HG02970 (cell line): Measurements from ENCODE around the gene EFNA5.

ENCODE experiments used
- ATAC-seq: cut with Tn5 transposase; IDR thresholded peaks from one replicate; pipeline ENCODE4 v1.9.1; 2021; ENCODE audit warnings: mild to moderate bottlenecking, moderate library complexity, moderate number of reproducible peaks; ENCODE audit not compliant: unreplicated experiment, low FRiP score

EFNA5 gene

DNA sequence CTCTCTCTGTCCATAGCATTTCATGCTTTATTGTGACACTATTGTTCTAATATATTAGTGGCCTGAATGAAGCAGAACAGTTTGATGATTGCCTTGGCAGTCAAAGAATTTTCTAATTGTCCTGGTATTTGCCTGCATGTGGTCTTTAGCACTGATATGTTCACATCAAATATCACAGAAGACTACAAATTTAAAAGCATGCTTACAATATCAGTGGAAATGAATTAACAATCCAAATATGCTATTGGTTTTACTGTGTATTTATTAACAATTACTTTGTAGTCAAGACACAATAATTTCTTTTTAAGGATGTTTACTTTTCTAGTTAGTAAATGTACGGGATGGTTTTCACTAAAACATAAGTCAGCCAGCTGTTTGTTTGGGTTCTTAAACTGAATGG lies 18.3 kb downstream of the EFNA5 start:
- ATAC-seq = no peak

DNA sequence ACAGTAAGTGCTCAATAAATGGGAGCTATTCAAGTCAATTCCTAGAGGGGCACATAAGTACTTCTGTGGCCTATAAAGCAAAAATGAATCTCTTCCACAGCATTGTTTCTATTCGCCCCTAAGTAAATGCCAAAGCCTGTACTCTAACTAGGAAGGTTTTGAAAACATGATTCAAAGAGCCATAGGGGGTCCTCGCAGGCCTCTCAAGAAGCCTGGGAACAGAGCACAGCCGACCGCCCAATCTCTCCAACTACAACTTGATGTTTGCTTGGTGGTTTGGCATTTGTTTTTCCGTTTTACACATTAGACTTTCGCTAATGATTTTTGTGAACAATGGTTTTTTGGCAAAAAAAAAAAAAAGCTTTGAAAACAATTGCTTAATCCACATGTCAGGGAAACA lies 19.4 kb downstream of the EFNA5 start:
- no peak for ATAC-seq

DNA sequence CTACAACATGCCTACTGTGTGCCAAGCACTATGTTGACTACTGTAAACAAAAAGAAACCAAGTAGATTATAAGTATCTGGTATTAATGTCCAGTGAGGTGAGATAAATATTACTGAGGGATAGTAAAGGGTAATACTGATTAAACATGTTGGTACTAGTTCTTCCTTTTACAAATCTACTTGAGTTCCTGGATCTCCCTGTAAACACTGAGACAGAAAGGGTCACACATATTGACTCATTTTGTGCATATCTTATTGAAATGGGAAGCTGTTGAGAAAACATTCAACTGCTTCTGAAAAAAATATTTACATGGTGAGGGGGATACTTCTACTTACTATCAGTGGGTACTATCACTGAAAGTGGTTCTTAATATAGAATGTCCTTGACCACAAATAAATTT lies 24.3 kb downstream of the EFNA5 start:
- ATAC-seq = no peak

DNA sequence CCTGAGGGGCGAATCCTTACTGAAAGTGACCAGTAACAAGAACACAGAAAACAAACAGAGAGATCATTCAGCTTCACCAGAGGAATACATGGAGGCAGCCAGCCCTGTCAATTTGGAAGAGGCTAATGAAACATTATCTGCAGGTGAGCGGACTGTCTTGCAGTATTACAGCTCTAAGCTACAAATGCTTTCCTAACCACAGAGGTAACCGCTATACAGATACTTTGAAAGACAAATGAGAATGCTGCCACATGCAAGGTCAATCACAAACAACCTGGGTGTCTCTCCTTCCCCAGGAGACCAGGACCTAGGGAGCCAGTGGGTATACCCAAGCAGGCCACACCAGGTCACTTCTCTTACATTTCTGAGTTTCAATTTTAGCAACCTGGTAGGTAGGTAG lies 30.2 kb downstream of the EFNA5 start:
- ATAC-seq = no peak

DNA sequence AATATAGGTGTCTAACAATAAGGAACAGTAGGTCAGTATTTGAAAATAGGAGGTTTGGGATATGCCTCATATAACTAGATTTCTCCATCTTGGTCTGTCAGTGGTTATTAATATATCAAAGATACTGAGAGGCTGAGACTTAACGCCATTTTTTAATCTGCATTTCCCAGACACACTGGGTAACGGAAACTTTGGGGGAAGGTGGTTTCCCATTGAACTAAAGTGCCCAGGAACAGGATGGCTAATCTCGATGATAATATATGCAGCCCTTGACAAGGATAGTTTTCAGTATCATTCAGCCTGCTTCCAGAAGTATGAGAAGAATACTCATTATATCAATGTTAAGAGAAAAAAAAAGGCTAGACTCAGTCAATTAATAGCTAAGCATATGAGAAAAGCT lies 30.7 kb downstream of the EFNA5 start:
- no peak for ATAC-seq

DNA sequence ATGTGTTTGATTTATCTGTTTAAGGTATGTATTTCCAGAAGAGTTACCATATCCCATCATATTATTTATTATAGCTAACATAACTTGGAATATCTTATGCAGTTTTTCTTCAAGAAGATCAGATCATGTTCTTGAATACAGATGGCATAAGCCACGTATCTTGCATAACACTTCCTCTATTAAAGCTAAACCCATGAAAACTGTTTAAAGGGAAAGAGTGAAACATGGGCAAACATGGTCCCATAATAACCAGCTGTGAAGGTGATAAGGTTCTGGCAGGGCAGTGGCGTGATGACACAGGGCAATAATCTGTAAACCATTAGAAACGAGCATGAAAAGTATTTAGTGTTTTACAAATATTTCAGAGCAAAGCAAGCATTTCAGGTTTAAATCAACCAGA lies 34.2 kb downstream of the EFNA5 start:
- no peak for ATAC-seq

DNA sequence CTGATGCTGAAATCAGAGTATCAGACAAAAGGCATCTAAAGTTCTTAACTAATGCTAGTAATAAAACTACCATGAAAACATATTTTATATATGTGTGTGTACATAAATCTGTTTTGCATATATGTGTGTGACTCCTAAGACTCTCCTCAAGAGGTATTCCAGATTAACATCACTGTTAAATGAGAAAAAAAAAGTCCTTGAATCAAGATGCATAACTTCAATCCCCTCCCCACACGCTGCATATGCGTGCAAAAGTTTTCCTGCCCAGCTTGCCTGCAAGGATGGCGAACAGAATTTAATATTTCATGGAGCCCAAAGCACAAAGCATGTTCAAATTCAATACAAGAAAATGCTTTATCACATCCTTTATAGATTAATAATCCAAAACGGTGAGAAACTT lies 34.7 kb downstream of the EFNA5 start:
- no peak for ATAC-seq

DNA sequence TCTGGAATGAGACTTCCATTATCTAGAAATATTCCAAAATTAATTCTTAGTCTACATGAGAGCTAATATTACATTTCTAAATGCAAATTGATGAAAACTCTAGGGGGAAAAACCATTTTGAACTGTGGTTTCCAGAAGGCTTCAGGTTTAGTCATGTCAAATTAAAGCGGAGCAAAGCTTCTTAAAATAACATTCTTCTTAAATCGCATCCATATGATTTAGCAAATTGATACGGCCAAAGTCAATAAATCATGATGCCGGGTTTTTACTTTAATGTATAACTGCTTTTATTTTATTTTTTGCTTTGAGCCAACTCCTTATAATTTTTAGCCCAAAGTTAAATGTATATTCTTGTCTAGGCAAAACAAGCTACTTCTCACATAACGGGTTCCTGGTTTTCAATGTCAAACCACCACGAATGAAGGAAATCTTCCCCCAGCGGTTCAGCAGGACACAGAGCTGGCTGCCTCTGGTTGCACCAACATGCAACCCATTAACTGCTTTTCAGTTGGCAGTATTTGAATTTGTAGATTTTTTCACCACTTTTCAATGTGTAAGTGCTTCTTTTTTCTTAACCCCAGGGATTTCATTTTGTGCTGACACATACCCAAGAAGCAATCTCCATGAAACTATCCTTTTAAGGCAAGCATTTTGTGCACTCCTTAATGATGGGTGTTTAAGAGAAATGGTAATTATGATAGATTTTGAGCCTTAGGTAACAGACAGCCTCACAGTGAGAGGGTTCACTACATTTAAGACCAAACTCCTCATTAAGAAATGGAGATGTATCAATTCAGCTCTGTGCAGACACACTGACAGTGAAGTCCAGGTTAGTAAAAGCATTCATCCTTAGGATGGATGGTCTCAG lies 35.5 kb downstream of the EFNA5 start:
- ATAC-seq = no peak

DNA sequence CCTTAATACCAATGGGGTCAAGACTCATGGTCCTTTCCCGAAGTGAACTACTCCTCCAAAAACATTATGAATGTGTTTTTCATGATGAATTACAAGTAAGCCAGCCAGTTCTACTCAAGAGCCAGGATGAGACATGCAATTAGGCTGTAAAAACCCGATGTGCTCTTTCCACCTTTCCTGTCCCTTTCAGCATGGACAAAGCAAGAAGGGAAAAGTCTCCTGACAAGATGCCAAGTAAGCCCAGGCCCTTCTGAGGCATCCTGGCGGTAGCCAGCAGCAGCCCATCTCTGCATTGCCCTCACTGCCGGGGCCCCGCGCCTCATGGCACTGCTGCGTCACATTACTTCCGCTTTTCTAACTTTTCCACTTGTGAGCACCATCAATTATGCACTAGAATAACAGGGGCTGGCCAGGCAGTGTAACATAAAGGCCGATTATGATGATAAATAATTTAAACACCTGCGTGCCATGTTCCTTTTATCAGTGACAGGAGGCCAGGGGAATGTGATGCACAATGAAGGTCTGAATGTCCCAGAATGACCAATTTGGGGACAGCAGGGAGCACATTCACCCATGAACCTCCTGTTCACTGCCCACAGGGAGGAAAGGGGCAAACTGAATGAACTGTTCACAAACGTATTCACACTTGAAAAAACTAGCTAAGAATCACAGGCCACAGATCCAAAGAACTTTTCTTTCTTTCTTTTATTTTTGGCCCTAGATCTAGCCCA lies 37.4 kb downstream of the EFNA5 start:
- no peak for ATAC-seq

DNA sequence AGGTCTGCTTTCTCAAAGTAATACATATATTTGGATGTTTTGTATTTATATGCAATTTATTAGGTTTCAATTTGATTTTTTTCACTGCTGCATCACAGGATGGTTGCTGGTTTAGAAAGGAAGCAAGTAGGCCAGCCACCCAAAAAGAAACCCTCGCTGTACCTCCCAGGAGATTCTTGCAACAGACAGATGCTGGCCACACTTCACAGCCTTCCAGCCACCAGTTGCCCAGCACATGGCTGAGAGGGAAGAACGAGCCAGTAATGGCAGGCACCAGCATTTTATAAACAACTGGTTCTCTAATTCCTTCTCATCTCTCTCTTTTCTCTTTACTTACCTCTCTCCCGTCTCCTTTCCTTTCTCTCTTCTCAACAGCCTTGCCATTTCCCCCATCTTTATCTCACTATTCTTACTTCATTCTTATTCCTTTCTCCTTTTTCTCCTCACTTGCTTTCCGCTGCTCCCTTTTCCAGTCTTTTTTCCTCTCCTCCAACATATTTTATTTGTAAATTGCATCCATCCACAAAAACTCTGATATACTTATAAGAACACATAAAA lies 38.9 kb downstream of the EFNA5 start:
- no peak for ATAC-seq

DNA sequence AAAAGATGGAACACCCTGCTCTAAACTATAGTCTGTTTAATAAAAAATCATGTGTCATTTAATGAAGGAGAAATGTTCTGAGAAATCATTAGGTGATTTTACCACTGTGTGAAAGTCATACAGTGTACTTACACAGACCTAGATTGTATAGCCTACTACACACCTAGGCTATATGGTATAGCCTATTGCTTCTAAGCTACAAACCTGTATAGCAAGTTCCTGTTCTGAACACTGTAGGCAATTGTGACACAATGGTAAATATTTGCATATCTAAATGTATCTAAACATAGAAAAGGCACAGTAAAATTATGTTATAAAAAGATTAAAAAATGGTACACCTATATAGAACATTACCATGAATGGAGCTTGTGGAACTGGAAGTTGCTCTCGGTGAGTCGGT lies 40.6 kb downstream of the EFNA5 start:
- ATAC-seq = no peak

DNA sequence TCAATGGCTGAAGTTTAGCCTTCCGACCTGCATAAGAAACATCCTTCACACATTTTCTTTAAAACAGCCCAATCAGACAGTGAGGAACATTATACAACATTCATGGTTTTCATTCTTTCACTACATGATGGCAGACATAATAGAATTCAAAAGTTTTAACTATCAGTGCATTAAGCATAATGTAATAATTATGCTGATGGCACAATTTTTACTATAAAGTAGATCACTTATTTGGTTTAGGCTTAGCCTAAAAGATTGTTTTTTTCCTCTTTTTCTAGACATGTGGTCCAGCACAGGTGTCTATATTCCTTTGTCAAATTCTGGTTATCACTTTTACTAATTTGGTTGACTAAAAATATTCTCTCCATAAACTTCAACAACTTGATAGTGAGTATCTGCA lies 46.5 kb downstream of the EFNA5 start:
- ATAC-seq = no peak

DNA sequence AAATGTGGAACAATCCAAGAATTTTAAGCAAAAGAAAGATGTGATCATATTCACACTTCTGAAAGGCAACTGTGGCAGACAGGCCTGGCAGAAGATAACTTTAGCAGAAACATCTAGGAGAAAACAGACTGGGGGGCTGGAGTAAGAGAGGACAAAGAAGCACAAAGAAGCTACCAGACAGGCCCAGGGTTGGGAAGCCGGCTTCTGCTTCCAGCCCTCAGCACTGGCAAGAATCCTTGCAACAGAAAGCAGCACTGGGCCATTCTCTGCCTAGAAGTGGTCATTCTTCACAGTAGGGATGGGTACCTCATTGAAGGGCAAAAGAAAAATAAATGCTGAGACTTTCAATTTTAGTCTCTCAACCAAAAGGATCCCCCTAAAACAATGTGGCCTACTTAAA lies 49.6 kb downstream of the EFNA5 start:
- ATAC-seq = no peak

DNA sequence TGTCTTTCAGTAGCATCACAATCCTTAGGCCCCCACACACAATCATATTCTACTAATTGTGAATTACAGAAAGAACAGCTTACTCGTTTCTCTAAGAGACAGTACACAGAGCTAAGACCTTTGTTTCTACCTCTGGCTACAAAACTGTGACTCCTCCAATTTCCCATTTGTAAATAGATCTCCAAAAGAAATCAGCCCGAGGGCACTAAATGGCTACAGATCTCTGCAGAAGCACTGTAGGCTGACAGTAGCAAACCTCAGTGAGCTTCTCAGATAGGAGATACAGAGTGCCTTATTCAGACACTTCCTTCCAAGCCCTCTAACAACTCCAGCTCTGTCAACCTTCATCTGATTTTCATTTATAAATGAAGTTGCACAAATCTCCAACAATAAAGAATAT lies 51.0 kb downstream of the EFNA5 start:
- ATAC-seq = no peak

DNA sequence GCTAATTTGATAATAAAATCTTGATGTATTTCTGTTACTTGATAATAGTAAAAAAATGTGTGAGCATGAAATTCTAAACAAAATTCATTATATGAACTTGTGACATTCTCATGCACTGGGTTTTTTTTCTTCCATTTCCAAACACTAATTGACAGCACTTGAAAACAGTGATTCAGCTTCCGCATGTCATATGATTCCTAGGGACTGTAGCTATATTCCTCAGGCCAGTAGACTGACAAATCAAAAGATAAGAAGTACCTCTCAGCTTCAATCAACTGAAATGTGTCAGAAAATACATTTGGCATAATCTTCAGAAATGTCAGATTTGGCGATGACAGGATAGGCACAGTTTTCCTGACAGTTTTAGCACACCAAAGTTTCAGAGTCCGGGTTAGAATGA lies 52.5 kb downstream of the EFNA5 start:
- no peak for ATAC-seq

DNA sequence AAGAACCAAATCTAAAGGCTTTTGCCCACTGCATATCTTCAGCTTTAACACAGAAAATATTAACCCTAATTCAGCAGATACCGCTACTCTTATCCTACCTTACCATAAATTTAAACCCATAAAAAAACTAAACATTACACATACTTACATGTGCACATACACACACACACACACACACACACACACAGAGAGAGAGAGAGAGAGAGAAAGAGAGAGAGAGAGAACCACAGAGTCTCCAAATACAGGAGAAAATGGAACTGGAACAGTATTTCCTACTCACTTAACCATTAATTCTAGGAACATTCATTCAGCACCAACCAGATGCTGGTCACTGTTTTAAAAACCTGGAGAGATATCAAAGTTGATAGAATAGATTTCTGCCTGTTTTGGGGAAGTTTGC lies 53.7 kb downstream of the EFNA5 start:
- ATAC-seq = no peak

DNA sequence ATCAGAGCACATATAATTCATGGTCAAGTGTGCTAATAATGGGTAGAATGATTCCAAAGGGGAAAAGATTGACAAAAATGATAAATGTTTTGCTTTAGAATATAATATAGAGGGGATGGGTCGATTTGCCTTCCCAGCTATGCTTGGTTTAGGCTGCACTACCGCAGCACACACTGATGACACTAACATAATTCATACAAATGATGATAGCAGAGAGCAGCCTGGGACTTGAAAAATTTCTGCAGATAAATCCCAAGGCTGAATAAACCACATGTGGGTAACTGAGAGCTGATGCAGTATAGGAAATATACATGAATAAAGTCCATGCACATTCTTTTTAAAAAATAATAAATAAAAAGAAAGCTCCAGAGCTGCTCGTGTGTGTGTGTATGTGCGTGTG lies 54.5 kb downstream of the EFNA5 start:
- ATAC-seq = no peak

DNA sequence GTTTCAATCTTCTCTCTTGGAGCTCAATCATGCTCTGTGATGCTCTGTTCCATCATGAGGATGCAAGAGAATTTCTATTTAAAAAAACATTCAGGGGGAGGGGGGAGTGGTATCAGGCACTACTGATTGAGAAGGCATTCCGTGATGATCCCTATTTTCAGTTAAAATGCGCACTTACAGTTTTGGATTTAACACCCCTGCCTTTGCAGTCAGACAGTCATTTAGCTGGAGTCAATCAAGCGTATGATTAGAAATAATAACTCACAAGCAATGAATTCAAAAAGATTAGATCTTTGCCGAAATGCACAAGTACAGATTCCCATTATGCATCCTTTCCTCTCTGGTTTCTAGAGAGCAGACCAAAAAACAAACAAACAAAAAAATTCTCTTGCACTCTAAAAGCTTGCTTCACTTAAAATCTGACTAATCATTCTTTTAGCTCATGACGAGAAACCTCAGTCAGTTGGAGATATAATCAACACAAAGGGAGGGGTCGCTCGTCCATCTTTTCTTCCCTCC lies 55.4 kb downstream of the EFNA5 start:
- no peak for ATAC-seq

DNA sequence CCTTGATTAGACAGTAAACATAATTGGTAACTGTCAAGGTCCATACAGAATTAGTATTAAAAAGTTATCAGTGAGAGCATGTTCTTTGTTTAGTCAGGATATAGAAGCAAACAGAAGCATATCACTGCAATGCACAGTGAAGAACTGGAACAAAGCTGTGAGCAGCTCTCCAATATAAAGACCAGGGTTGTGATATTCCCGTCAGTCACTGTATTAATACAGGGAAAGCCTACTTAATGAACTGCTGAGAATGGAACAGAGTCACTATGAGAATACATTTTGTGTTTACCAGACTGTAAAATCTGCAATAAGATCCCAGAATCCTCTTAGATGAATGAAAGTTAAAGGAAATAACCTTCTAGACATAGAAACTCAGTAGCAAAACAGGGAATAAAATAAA lies 58.2 kb downstream of the EFNA5 start:
- ATAC-seq = no peak

DNA sequence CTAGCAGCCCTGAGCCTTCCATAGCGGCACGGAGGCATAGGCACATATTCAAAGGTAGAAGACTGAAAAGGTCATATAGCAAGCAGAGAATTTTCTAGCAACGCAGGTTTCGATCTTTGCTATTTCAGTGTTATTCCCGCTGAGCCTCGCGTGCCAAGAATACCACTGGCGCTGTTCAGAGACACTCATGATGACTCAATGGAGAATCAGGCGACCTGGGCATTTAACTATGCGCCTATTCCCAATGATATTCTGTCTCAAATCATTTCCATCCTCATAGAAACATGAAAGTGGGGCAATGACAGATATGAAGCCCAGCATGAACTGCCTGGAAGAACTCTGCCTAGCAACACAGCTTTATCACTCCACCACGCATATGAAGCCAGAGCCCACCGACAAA lies 59.9 kb downstream of the EFNA5 start:
- no peak for ATAC-seq

DNA sequence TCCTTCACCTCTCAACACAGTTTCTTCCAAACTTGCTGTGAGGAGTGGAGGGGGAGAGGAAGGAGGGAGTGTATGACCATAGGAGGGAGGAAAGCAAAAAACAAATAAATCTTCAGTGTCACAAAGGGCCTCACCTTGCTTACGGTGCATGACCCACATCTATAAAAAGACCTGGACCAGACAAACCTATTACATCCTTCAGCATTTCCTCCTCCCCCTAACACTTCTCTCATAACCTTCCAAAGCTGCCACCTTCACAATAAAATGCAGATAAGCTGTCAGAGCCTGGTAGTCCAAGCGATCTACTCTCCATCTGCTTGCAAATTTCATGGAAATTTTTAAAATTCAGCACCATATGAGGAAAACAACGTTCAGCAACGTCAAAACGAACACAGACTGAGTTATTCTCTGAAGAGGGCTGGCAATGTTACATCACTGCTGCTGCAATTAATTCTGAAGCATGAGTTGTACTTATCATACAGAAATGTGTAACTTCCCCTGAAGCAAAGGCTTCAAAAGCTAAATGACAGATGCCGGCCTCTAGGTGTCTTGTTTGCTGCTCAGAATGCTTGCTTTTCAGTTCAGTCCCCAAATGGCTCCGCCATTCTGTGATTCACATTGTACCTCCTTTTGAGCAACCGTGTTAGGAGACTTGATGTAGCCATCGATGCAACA lies 62.9 kb downstream of the EFNA5 start:
- no peak for ATAC-seq
